RWPE2 (cell line): ENCODE results near the gene PRDM16.

ENCODE experiments used
- ATAC-seq: fragments of 200-7000 bp; cut with Tn5 transposase; 3 replicates; pipeline ENCODE4 v1.9.1; 2021; ENCODE audit warnings: low read depth
- DNase-seq: peaks from one replicate; pipeline ENCODE4 v3.0.0-alpha.2; 2020; ENCODE audit warnings: low spot score
- H3K27ac ChIP-seq: fragments of 450-650 bp; 2 replicates; pipeline ENCODE4 v1.5.1; 2017; ENCODE audit warnings: mild to moderate bottlenecking; ENCODE audit not compliant: poor library complexity, severe bottlenecking
- H3K27me3 ChIP-seq: fragments of 250-450 bp; sonication (Bioruptor Pico); 2 replicates; pipeline ENCODE4 v1.5.1; 2021; ENCODE audit warnings: mild to moderate bottlenecking, moderate library complexity; ENCODE audit not compliant: insufficient read depth, poor library complexity, severe bottlenecking
- H3K36me3 ChIP-seq: fragments of 250-450 bp; sonication (Bioruptor Pico); 2 replicates; pipeline ENCODE4 v1.5.1; 2020; ENCODE audit warnings: low read depth, mild to moderate bottlenecking, moderate library complexity
- H3K4me1 ChIP-seq: fragments of 250-450 bp; sonication (Bioruptor Pico); 2 replicates; pipeline ENCODE4 v1.5.1; 2021; ENCODE audit warnings: mild to moderate bottlenecking, moderate library complexity; ENCODE audit not compliant: insufficient read depth, poor library complexity, severe bottlenecking
- H3K4me3 ChIP-seq: fragments of 250-450 bp; sonication (Bioruptor Pico); 2 replicates; pipeline ENCODE4 v1.5.1; 2021; ENCODE audit warnings: mild to moderate bottlenecking, moderate library complexity; ENCODE audit not compliant: severe bottlenecking
- H3K9me3 ChIP-seq: fragments of 250-450 bp; sonication (Bioruptor Pico); 2 replicates; pipeline ENCODE4 v1.5.1; 2021; ENCODE audit warnings: mild to moderate bottlenecking, moderate library complexity; ENCODE audit not compliant: severe bottlenecking
- TF ChIP-seq, protein P1 (sequence below): fragments of 450-650 bp; IDR thresholded peaks from one replicate; pipeline ENCODE4 v1.5.1; 2017; ENCODE audit warnings: mild to moderate bottlenecking, moderate library complexity; ENCODE audit not compliant: poor library complexity, severe bottlenecking

Gene PRDM16

DNA sequence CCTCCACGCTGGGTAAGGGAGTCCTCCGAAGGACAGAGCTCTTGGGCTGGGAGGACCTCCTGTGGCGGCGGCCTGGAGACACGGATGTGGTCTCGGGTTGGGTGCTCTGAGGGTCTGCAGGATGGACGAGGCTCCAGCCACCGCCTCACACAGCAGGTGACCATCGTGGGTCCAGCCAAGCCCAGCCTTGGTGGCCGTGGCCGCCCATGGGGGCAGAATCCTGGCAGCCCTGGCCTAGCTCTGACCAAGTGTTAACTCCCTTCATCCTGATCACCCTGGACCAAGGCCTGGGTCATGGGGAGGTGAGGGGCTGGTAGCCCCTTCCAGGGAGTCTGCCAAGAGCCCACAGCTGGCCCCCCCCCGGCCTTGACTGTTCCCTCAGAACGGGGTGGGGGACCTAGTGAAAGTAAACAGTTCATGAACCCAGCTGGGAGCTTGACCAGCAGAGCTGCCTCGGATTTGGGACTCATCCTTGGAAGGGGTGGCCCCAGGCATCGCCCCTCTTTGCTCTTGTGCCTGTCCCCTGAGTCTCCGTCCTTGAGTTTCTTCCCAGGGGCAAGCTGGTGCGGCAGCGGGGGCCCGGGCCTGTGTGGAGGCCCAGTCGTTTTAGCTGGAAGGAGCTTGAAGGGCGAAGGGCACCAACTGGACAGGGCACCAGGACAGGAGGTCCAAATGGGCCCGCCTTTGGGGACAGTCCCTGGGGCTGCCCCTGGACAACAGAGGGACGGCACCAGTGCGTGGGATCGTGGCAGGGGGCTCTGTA, 403.3 kb downstream of the PRDM16 start:
- no peaks in the 10 kb centered on the region for H3K9me3 ChIP-seq
- TF ChIP-seq, protein P1, sequence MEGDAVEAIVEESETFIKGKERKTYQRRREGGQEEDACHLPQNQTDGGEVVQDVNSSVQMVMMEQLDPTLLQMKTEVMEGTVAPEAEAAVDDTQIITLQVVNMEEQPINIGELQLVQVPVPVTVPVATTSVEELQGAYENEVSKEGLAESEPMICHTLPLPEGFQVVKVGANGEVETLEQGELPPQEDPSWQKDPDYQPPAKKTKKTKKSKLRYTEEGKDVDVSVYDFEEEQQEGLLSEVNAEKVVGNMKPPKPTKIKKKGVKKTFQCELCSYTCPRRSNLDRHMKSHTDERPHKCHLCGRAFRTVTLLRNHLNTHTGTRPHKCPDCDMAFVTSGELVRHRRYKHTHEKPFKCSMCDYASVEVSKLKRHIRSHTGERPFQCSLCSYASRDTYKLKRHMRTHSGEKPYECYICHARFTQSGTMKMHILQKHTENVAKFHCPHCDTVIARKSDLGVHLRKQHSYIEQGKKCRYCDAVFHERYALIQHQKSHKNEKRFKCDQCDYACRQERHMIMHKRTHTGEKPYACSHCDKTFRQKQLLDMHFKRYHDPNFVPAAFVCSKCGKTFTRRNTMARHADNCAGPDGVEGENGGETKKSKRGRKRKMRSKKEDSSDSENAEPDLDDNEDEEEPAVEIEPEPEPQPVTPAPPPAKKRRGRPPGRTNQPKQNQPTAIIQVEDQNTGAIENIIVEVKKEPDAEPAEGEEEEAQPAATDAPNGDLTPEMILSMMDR: peak; percentile 18
- no peaks in the 10 kb centered on the region for H3K27me3 ChIP-seq
- H3K4me1 ChIP-seq: peaks cover 42% of the 10 kb centered on the region
- no peak for ATAC-seq
- no peak overlapping the region for H3K4me3 ChIP-seq
- H3K36me3 ChIP-seq: peaks cover 14% of the 10 kb centered on the region
- no peak for DNase-seq
- peak overlapping the region; percentile 67 for H3K27ac ChIP-seq

GRCh38 chr1:3472906-3473305, 403.9 kb downstream of the PRDM16 start:
- Histone ChIP-seq H3K27ac (peak overlapping the region; percentile 67), H3K27me3 (no peaks in the 10 kb centered on the region), H3K9me3 (no peaks in the 10 kb centered on the region), H3K4me3 (no peak overlapping the region), H3K4me1 (peaks cover 36% of the 10 kb centered on the region), H3K36me3 (peaks cover 14% of the 10 kb centered on the region)
- no peak for DNase-seq
- TF ChIP-seq, protein P1: no peak
- ATAC-seq: no peak

DNA sequence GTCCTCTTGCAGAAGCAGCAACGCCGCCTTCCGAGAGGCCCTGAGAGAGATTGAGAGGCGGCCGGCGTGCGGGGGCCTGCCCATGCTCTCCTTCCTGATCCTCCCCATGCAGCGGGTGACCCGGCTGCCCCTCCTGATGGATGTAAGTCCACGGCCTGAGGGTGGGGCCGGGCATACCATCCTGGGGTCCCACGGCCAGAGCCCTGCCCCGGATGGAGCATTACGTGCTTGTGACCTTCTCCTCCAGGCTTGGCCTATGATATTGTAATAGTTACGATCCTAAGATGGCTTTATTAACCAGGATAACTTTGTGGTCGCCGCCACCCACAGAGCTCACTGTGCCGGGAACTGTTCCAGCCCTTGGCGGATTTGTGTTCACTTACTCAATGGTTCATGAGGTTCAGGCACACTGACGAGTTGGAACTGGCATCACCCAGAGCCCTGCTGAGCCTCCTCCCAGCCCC, 404.4 kb downstream of the PRDM16 start:
- ATAC-seq (peak; percentile 66), DNase-seq (no peak)
- TF ChIP-seq, protein P1: no peak
- Histone ChIP-seq H3K4me3 (no peak overlapping the region), H3K27me3 (no peaks in the 10 kb centered on the region), H3K27ac (peak overlapping the region; percentile 67), H3K36me3 (peaks cover 14% of the 10 kb centered on the region), H3K9me3 (no peaks in the 10 kb centered on the region), H3K4me1 (peaks cover 30% of the 10 kb centered on the region)

GRCh38 chr1:3474016-3474415, 405.0 kb downstream of the PRDM16 start:
- H3K4me3 ChIP-seq: no peak overlapping the region
- ATAC-seq: no peak
- DNase-seq: no peak
- H3K4me1 ChIP-seq: peaks cover 29% of the 10 kb centered on the region
- H3K27ac ChIP-seq: peak overlapping the region; percentile 67
- H3K36me3 ChIP-seq: peaks cover 14% of the 10 kb centered on the region
- H3K27me3 ChIP-seq: no peaks in the 10 kb centered on the region
- TF ChIP-seq, protein P1: no peak
- H3K9me3 ChIP-seq: no peaks in the 10 kb centered on the region

- no peak overlapping the region for H3K4me3 ChIP-seq
- ATAC-seq (no peak), DNase-seq (no peak)
- peak overlapping the region; percentile 67 for H3K27ac ChIP-seq
- H3K27me3 ChIP-seq: no peaks in the 10 kb centered on the region
- no peaks in the 10 kb centered on the region for H3K9me3 ChIP-seq
- TF ChIP-seq, protein P1: no peak
- H3K36me3 ChIP-seq: peaks cover 10% of the 10 kb centered on the region
- peaks cover 29% of the 10 kb centered on the region for H3K4me1 ChIP-seq
These were observed 405.4 kb downstream of the PRDM16 start for GRCh38 chr1:3474421-3474820.
